ENCODE measurements around the gene EML6. TPM values are rescaled to one million over a fixed set of nuclear protein-coding genes. Genes with fewer than 3 reads are reported as not detected.

The EML6 gene
- polyA plus RNA-seq, 1 donor (not counting 4 experiments of a cell fraction or from before 2014, with no cell fraction given) = 0.96 TPM

GRCh38 chr2:54912893-54913292 lies 189.4 kb downstream of the EML6 start:
- Histone ChIP-seq H3K4me2 (ENCODE audit: control insufficient read depth, extremely low read depth, insufficient read depth, low read depth, low read length) (no peak overlapping the region), H3K27ac (ENCODE audit: control insufficient read depth, insufficient read depth, low read length) (no peak overlapping the region), H4K20me1 (ENCODE audit: control insufficient read depth, extremely low read depth, insufficient read depth, low read length) (no peaks in the 10 kb centered on the region), H3K9ac (ENCODE audit: control insufficient read depth, extremely low read depth, insufficient read depth, low read length) (no peak overlapping the region), H3K9me1 (ENCODE audit: control insufficient read depth, extremely low read depth, insufficient read depth, low read length) (no peaks in the 10 kb centered on the region), H2AFZ (ENCODE audit: control insufficient read depth, low read length) (no peak overlapping the region), H3K27me3 (ENCODE audit: control insufficient read depth, extremely low read depth, insufficient read depth, low read length) (no peaks in the 10 kb centered on the region), H3K36me3 (ENCODE audit: control insufficient read depth in 2 of 2, extremely low read depth in 1 of 2, insufficient read depth in 2 of 2, low read length in 2 of 2) (no peaks in the 10 kb centered on the region), H3K79me2 (ENCODE audit: control insufficient read depth, insufficient read depth, low read length) (no peaks in the 10 kb centered on the region), H3K4me1 (ENCODE audit: control insufficient read depth, extremely low read depth, insufficient read depth, low read length) (no peaks in the 10 kb centered on the region), H3K4me3 (ENCODE audit: control insufficient read depth in 2 of 3, extremely low read depth in 1 of 3, insufficient read depth in 2 of 3, low read depth in 1 of 3, low read length in 3 of 3) (no peak overlapping the region), H3K9me3 (ENCODE audit: control insufficient read depth, low read depth, low read length) (no peaks in the 10 kb centered on the region)
- TF ChIP-seq, protein P1, sequence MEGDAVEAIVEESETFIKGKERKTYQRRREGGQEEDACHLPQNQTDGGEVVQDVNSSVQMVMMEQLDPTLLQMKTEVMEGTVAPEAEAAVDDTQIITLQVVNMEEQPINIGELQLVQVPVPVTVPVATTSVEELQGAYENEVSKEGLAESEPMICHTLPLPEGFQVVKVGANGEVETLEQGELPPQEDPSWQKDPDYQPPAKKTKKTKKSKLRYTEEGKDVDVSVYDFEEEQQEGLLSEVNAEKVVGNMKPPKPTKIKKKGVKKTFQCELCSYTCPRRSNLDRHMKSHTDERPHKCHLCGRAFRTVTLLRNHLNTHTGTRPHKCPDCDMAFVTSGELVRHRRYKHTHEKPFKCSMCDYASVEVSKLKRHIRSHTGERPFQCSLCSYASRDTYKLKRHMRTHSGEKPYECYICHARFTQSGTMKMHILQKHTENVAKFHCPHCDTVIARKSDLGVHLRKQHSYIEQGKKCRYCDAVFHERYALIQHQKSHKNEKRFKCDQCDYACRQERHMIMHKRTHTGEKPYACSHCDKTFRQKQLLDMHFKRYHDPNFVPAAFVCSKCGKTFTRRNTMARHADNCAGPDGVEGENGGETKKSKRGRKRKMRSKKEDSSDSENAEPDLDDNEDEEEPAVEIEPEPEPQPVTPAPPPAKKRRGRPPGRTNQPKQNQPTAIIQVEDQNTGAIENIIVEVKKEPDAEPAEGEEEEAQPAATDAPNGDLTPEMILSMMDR (optimal IDR thresholded peaks at IDR 0.05 in 1 of 3, IDR thresholded peaks at IDR 0.05 in 1 of 3, conservative IDR thresholded peaks at IDR 0.05 in 1 of 3; ENCODE audit: extremely low read depth in 1 of 3, insufficient read depth in 2 of 3, low read length in 3 of 3) = no peak
- no peak for TF ChIP-seq EZH2 (IDR thresholded peaks at IDR 0.05; ENCODE audit: low read length)
- FAIRE-seq (no peak), DNase-seq (ENCODE audit: low read depth, low spot score) (no peak)
- dilution Hi-C loops (cut with MboI; ENCODE audit: extremely low pct_ligation_motif_present, low sequenced_read_pairs) = no loop called here

DNA sequence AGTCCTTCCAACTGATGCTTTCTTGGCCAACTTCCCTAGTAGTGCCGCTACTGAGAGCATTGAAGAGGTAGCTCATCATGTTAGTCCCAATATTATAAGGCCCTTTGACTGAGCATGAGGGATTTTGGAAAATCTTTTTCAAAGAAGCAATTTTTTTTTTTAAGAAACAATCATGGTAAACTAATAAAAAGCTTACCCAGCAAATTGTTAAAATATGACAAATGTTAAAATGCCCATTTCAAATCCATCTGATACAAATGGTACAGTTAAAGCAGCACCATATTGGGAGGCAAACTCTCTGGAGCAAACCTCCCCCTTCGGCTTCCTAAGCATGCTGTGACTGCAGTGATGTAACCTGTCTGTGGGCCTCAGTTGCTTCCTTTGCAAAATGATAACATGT lies 191.2 kb downstream of the EML6 start:
- TF ChIP-seq EZH2 (IDR thresholded peaks at IDR 0.05; ENCODE audit: low read length) = no peak
- TF ChIP-seq, protein P1 (optimal IDR thresholded peaks at IDR 0.05 in 1 of 3, IDR thresholded peaks at IDR 0.05 in 1 of 3, conservative IDR thresholded peaks at IDR 0.05 in 1 of 3; ENCODE audit: extremely low read depth in 1 of 3, insufficient read depth in 2 of 3, low read length in 3 of 3) = no peak
- H3K9me3 ChIP-seq (ENCODE audit: control insufficient read depth, low read depth, low read length) = no peaks in the 10 kb centered on the region
- H3K79me2 ChIP-seq (ENCODE audit: control insufficient read depth, insufficient read depth, low read length) = no peaks in the 10 kb centered on the region
- no peaks in the 10 kb centered on the region for H3K9me1 ChIP-seq (ENCODE audit: control insufficient read depth, extremely low read depth, insufficient read depth, low read length)
- no peaks in the 10 kb centered on the region for H3K36me3 ChIP-seq (ENCODE audit: control insufficient read depth in 2 of 2, extremely low read depth in 1 of 2, insufficient read depth in 2 of 2, low read length in 2 of 2)
- H3K27me3 ChIP-seq (ENCODE audit: control insufficient read depth, extremely low read depth, insufficient read depth, low read length) = no peaks in the 10 kb centered on the region
- no peak overlapping the region for H2AFZ ChIP-seq (ENCODE audit: control insufficient read depth, low read length)
- H3K27ac ChIP-seq (ENCODE audit: control insufficient read depth, insufficient read depth, low read length) = no peak overlapping the region
- FAIRE-seq = no peak
- DNase-seq (ENCODE audit: low read depth, low spot score) = no peak
- H3K9ac ChIP-seq (ENCODE audit: control insufficient read depth, extremely low read depth, insufficient read depth, low read length) = no peak overlapping the region
- dilution Hi-C loops (cut with MboI; ENCODE audit: extremely low pct_ligation_motif_present, low sequenced_read_pairs) = no loop called here
- H3K4me2 ChIP-seq (ENCODE audit: control insufficient read depth, extremely low read depth, insufficient read depth, low read depth, low read length) = no peak overlapping the region
- H3K4me3 ChIP-seq (ENCODE audit: control insufficient read depth in 2 of 3, extremely low read depth in 1 of 3, insufficient read depth in 2 of 3, low read depth in 1 of 3, low read length in 3 of 3) = no peak overlapping the region
- H4K20me1 ChIP-seq (ENCODE audit: control insufficient read depth, extremely low read depth, insufficient read depth, low read length) = no peaks in the 10 kb centered on the region
- no peaks in the 10 kb centered on the region for H3K4me1 ChIP-seq (ENCODE audit: control insufficient read depth, extremely low read depth, insufficient read depth, low read length)

Data from keratinocyte (primary cell).